ENCODE data around the gene C6orf141. TPM values are rescaled to one million over a fixed set of nuclear protein-coding genes. Genes with fewer than 3 reads are reported as not detected.

Gene C6orf141
- 21.5 and 33.9 TPM in 2 replicates for total RNA-seq (2014; rRNA removed; shearing (Covaris generic))

DNA sequence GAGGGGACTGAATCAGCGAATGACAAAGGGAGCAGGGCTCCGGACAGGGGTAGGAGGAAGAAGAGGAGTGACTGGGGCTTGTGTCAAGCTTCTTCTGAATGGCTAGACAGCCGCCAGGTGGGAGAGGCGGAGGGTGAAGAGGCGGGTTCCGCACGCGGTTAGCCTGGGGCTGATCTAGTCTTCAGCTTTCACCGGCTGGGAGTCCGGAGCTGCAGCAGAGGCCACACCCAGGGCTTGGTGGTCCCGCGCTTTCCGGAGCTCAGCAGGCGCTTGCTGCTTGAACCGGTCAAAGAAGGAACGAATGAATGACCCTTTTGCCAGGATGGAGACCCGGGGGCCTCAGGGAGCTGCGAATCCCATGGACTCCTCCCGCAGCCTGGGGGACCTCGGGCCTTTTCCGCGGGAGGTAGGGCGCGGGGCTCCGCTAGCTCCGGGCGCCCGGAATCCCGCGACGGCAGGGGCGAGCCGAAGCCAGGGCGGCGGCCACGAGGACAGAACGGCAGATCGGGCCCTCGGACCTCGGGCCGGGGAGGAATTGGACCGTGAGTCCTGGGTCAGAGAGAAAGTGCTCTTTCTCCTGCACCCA lies at the start of gene C6orf141:
C6orf141 (plus strand) TSS at position 177 of the 586 bp plus-strand sequence; CDS start at position 302, 125 bp downstream.
- DNase-seq (ENCODE audit: low spot score): peak; percentile 79

GRCh38 chr6:49504666-49505065 lies 45.8 kb upstream of the C6orf141 start:
- no peak for DNase-seq (ENCODE audit: low spot score)

- no peak for DNase-seq (ENCODE audit: low spot score)
These were observed 43.8 kb upstream of the C6orf141 start for GRCh38 chr6:49506569-49507111.

DNA sequence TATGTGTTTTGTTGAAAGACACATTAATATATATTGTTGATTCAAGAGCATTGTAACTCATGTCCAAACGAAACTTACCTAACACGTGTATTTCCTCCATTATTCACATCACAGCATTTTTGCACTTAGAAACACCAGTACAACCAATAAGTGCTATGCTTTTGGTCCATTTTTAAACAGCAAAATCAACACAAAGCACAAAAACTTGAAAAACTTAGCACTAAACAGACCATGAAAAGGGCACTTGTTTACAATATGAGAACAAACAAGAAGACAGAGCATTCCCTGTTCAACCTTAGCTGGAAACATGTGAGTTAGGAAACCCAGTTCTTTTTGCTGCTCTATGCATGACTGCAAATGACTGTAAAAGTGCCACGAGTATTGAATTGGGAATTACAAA lies 41.1 kb upstream of the C6orf141 start:
- DNase-seq (ENCODE audit: low spot score): no peak

DNA sequence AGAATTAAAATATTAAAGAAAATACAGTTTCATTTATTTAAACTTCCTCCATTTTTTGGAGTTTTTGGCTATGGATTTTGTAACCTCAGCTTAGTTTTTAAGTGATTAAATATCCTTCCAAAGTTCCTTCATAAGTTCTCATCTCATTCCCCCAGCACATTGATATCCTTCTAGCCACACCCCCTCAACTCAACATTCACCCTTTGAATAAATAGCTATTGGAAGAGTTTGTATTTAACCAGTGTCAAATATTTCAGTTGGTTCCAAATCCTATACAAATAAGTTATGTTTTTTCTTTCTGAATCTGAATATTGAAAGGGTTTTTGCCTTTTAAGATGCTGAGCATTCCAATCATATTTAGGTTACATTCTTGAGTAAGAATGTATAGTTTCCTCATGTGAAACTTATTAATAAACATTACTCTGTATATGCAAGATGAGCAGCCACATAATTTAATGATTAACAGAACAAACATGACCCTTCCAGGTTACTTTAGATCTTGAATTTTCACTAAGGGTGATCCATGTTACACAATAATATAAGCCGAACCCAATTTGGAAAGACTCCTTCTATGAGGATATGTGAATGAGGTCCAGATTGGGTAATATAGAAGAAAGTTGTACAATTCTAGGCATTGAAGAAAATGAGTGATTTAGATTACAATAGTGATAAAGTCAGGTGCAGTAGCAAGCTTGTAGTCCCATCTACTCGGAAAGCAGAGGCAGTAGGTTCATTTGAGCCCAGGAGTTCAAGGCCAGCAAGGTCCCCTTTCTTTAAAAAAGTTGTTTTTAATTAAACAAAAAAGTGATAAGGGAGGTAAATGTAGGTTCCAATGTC lies 37.1 kb upstream of the C6orf141 start:
- no peak for DNase-seq (ENCODE audit: low spot score)

DNA sequence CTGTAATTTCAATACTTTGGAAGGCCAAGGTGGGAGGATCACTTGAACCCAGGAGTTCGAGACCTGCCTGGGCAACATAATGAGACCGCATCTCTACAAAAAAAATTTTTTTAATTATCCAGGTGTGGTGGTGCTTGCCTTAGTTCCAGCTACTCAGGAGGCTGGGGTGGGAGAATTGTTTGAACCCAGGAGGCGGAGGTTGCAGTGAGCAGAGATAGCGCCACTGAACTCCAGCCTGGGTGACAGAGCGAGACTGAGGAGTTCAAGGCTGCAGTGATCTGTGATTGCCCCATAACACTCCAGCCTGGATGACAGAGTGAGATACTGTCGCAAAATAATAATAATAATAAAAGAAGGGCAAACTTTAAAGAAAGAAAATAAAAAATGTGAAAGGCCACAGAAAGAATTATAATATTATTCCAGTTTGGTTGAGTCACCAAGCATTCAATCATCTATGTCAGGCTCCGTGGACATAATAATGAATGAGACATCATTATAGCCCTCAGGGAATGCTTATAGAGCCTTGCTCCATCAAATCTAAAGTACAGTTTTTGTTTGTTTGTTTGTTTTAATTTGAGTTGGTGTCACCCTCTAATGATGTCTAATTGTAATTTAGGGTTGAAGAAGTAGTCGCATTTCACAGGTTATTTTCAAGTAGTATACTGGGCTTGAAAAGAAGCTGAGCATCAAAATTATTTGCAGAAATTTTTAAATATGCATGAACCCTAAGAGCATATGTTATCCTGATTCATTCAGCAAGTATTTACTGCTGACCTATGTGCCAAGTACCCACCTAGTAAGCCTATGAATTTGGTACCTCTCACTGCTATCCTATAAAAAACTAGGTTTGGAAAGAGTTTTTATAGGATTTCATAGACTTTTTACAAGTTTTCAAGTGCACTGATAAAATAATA lies 35.6 kb upstream of the C6orf141 start:
- DNase-seq (ENCODE audit: low spot score): no peak

- DNase-seq (ENCODE audit: low spot score): peak; percentile 11
These were observed 34.9 kb upstream of the C6orf141 start for GRCh38 chr6:49515485-49516146.

DNA sequence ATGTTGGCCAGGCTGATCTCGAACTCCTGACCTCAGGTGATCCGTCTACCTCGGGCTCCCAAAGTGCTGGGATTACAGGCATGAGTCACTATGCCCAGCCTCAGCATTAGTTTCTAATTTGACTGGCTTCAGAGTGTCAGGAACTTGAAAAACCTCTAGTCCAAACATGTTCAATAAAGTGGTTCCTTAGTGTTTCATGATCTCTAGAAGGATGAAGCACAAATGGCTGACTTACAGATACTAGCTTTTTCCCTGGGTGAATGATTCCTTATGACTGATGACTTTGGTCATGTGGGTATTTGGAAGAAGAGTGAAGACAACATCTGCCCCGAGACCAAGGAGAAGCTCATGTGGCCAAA lies 34.3 kb upstream of the C6orf141 start:
- no peak for DNase-seq (ENCODE audit: low spot score)

GRCh38 chr6:49517919-49518318 lies 32.5 kb upstream of the C6orf141 start:
- DNase-seq (ENCODE audit: low spot score): no peak

DNA sequence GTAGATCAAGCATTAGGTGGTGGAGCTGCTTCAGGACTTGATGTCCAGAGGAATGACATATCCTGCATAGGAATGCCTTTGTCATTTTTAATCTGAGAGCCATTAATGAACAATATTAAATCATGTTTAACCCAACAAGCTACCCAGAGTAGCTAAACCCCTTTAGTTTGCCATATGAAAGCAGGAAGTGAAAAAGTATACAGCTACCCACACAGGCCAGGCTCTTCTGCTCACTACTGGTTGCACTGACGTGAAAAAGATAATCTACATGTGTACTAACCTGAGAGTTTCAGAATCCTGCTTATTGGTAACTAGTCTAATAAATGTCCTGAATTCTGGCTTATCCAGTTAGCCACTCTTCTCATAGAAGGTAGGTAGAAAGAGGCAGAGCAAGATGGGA lies 30.8 kb upstream of the C6orf141 start:
- DNase-seq (ENCODE audit: low spot score): no peak

DNA sequence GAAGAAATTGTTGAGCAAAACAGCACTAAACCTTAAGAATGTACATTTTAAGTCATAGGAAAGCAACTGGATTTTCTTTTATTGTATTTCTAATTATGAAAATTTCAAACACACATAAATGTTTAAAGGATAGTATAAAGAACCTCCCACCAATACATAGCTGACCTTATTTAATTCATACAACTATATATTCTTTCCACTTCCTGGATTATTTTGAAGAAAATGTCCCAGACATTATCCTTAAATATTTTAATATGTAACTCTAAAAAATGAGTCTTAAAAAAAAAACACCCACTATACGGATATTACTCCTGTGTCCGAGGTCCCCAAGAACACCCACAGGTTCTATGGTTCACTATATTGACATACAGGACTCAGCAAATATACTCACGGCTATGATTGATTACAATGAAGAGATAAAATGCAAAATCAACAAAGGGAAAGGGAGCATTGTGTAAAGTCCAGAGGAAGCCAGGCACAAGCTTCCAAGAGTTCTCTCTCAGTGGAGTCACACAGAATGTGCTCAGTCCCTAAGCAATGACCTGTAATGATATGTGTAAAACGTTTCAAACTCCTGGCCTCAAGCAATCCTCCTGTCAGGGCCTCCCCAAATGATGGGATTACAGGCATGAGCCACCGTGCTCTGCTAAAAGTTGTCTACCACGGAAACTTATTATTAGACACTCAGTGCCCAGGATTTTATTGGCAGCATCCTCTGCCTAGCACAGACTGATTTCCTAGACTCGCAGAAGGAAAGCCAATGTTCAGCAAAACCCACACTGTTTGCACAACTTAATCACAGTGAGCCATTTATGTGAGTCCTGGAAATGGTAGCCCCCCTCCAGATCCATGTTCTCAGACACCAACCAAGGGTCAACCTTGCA lies 27.5 kb upstream of the C6orf141 start:
- no peak for DNase-seq (ENCODE audit: low spot score)

GRCh38 chr6:49523901-49524300 lies 26.6 kb upstream of the C6orf141 start:
- DNase-seq (ENCODE audit: low spot score): no peak

GRCh38 chr6:49524541-49524940 lies 25.9 kb upstream of the C6orf141 start:
- DNase-seq (ENCODE audit: low spot score): no peak

DNA sequence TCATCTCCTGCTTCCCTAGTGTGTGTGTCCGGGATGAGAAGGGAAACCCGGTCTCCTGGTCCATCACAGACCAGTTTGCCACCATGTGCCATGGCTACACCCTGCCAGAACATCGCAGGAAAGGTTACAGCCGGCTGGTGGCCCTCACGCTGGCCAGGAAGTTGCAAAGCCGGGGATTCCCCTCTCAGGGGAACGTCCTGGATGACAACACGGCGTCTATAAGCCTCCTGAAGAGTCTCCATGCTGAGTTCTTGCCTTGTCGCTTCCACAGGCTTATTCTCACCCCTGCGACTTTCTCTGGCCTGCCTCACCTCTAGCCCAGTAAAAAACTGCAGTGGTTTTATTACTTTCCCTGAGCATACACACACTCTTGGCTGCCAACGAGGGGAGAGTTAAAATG lies 23.9 kb upstream of the C6orf141 start:
- DNase-seq (ENCODE audit: low spot score): no peak

DNA sequence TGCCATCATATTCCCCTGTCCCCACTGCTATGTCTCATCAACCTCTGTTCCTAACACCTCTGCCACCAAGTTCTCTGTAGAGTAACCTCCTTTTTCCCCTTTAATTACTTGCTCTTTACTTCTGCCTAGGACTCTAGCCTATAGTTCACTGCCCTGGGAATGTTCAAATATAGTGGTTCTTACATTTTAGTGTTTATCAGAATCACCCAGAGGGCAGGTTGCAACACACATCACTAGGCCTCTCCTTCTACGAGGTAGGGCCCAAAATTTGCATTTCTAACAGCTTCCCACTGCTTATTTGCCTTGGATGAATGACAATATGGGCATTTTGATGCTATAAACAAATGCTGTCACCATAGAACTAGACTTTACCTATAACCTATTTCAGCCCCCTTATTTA lies 23.1 kb upstream of the C6orf141 start:
- no peak for DNase-seq (ENCODE audit: low spot score)

DNA sequence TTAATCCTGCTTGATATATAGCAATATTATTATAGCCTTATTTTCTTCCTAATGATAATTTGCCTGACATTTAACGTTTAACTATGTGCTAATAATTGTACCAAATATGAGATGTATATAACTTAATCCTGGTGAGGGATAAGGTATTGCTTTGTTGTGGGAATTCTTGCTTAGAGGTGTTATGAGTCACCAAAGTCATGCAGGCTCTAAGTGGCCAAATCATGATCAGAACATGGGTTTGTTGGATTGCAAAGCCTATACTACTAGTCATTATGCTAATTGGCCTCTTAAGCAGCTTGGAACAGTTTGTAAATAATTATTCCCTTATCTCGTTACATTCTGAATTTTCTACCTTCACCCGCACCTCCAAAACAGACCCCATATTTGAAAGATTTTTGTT lies 21.9 kb upstream of the C6orf141 start:
- DNase-seq (ENCODE audit: low spot score): no peak

- no peak for DNase-seq (ENCODE audit: low spot score)
These were observed 20.2 kb upstream of the C6orf141 start for GRCh38 chr6:49530141-49530776.

DNA sequence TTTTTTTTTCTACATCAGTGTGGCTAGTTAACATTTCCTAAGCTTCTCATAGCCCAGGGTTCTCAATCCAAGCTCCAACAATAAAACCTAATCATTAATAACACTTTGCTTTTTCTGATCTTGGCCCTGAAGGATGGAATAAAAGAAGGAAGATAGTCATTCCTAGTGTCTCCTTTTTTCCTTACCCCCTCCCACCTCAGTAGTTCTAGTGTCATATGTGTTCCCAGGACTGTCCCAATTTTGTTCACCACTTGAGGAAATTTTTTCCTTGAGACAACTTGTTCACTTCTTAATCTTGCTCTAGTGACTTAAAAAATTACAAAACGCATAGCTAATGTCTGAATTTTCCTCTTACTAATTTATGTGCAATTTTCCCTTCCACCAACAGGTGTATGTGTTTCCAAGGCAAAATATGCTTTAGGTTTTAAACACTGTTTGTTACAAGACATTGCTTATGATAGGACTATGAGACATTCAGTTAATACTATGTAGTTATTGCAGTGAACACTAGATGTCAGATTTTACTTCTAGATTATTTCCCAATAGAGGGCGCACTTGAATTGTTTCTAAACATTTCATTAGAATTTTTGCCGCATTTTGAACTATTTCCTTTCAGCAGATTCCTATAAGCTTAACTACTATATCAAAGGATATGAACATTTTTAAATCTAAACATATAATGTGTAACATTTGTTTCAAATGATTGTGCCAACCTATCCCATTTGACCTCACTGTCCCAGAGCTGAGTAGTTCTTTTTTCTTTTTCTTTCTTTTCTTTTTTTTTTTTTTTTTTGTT lies 18.5 kb upstream of the C6orf141 start:
- peak; percentile 83 for DNase-seq (ENCODE audit: low spot score)

DNA sequence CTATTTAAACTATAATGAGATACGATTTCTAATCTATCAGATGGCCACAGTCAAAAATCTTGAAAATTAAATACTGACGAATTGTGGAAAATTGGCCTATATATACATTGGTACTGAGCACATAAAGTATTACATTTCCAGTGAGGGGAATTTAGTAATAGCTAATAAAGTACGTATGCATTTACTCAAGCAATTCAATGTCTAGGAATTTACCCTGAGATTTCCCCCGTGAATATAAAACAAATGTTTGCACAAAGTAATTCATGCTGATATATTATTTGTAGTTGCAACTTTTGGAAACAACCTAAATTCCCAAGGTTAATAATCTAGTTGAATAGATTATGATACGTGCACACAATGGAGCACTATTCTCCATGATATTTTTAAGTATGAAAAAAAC lies 14.7 kb upstream of the C6orf141 start:
- no peak for DNase-seq (ENCODE audit: low spot score)

All from A172 (cell line).